HepG2 (cell line): ENCODE measurements around the gene SOX8. TPM values are rescaled to one million over a fixed set of nuclear protein-coding genes. Genes with fewer than 3 reads are reported as not detected.

Experiments used
- ATAC-seq: fragments of 200-7000 bp; cut with Tn5 transposase; 3 replicates; pipeline ENCODE4 v1.9.1; 2020; ENCODE audit warnings: mild to moderate bottlenecking, moderate library complexity
- BruUV-seq: library from RNA; stranded (reverse); fragments of 400-500 nt; replicated peaks from 2 replicates; lab custom pipeline; 2021; lab: Mats Ljungman, UMichigan
- CTCF ChIA-PET: fragments of 300-600 bp; formaldehyde crosslinking; extraction: SDS; loops from one replicate; lab custom pipeline; 2021; ENCODE audit warnings: low total read pairs, inconsistent platforms, low intra/inter-chr PET ratio; lab: Yijun Ruan, JAX
- POLR2A ChIA-PET: fragments of 350-600 bp; sonication (Branson Sonifier 250); formaldehyde crosslinking; loops from one replicate; lab custom pipeline; 2020; ENCODE audit warnings: antibody characterized with exemption, inconsistent platforms; lab: Yijun Ruan, JAX
- DNase-seq: peaks from one replicate; pipeline ENCODE4 v3.0.0-alpha.2; 2015; ENCODE audit warnings: low spot score
- FAIRE-seq: peaks from 3 replicates; lab custom pipeline; 2011; peaks lifted over from hg19 to GRCh38; lab: Jason Lieb, UNC
- H2AFZ ChIP-seq: one replicate; pipeline ENCODE4 v1.6.1; 2011; ENCODE audit warnings: low read length, inconsistent platforms
- H3K27ac ChIP-seq: fragments of 300-600 bp; 3 replicates; pipeline ENCODE4 v1.8.0; 2011; ENCODE audit warnings: mixed run types, mild to moderate bottlenecking, mixed read lengths, low read length, inconsistent platforms; ENCODE audit not compliant: insufficient read depth; ENCODE audit errors: extremely low read length
- H3K27me3 ChIP-seq, 2 experiments: fragments of 200-600 bp in 1 of 2; 2 replicates in 1 of 2; 3 replicates in 1 of 2; pipeline versions ENCODE4 v1.6.0 to v1.8.0; 2011; ENCODE audit warnings: low read length in 2 of 2, mild to moderate bottlenecking in 2 of 2, moderate library complexity in 2 of 2, inconsistent platforms in 1 of 2; ENCODE audit not compliant: insufficient read depth in 2 of 2, control insufficient read depth in 1 of 2
- H3K36me3 ChIP-seq, 2 experiments: fragments of 200-600 bp in 1 of 2; replicated peaks in 1 of 2; 2 replicates in 1 of 2; 3 replicates in 1 of 2; pipeline versions ENCODE4 v1.5.1 to v1.8.0; 2011; ENCODE audit warnings: low read length in 2 of 2, inconsistent platforms in 1 of 2; ENCODE audit not compliant: insufficient read depth in 2 of 2, control insufficient read depth in 1 of 2
- H3K4me1 ChIP-seq: 2 replicates; pipeline ENCODE4 v1.5.1; 2012; ENCODE audit warnings: low read length, inconsistent platforms; ENCODE audit not compliant: insufficient read depth
- H3K4me2 ChIP-seq: 2 replicates; pipeline ENCODE4 v1.6.0; 2011; ENCODE audit warnings: low read depth, low read length, inconsistent platforms
- H3K4me3 ChIP-seq, 3 experiments: fragments of 200-600 bp in 1 of 3; sonication (generic), shearing (Covaris generic) in 1 of 3; replicated peaks in 1 of 3; 2 replicates each; pipeline ENCODE4 v1.5.1; 2011 to 2016; ENCODE audit warnings: low read length in 3 of 3, inconsistent platforms in 2 of 3, low read depth in 2 of 3, mild to moderate bottlenecking in 2 of 3, control low read depth in 1 of 3, mixed read lengths in 1 of 3; ENCODE audit not compliant: insufficient read depth in 1 of 3
- H3K79me2 ChIP-seq: one replicate; pipeline ENCODE4 v1.6.1; 2011; ENCODE audit warnings: low read length, inconsistent platforms; ENCODE audit not compliant: insufficient read depth
- H3K9ac ChIP-seq: 2 replicates; pipeline ENCODE4 v1.6.0; 2011; ENCODE audit warnings: mild to moderate bottlenecking, low read depth, low read length, inconsistent platforms; ENCODE audit not compliant: insufficient read depth
- H3K9me3 ChIP-seq: 2 replicates; pipeline ENCODE4 v1.5.1; 2012; ENCODE audit warnings: mild to moderate bottlenecking, low read length
- H4K20me1 ChIP-seq: 2 replicates; pipeline ENCODE4 v1.6.0; 2011; ENCODE audit warnings: inconsistent platforms, mild to moderate bottlenecking, low read length, moderate library complexity; ENCODE audit not compliant: insufficient read depth
- CBX5 ChIP-seq: sonication (generic); formaldehyde crosslinking; IDR thresholded peaks from 2 replicates; pipeline ENCODE4 v1.4.0; 2020; ENCODE audit warnings: missing genetic modification reagents, borderline replicate concordance
- EED ChIP-seq: sonication (generic); formaldehyde crosslinking; IDR thresholded peaks from 2 replicates; pipeline ENCODE4 v1.5.0; 2020; ENCODE audit warnings: mild to moderate bottlenecking, missing genetic modification reagents
- FOSL2 ChIP-seq: sonication (generic); formaldehyde crosslinking; IDR thresholded peaks from 2 replicates; pipeline ENCODE4 v1.4.0; 2020; ENCODE audit warnings: missing genetic modification reagents
- ZNF687 ChIP-seq: sonication (generic); formaldehyde crosslinking; IDR thresholded peaks from 2 replicates; pipeline ENCODE4 v1.5.1; 2020; ENCODE audit warnings: mild to moderate bottlenecking, missing genetic modification reagents, moderate library complexity
- WGBS: methylation state at CpG from one replicate; pipeline ENCODE4 v1.1.6; 2017; ENCODE audit warnings: low lambda C conversion rate; 5-methylcytosine and 5-hydroxymethylcytosine counted together
- in situ Hi-C: cut with HindIII; loops from 2 replicates; pipeline ENCODE4 v1.10.0; 2017; ENCODE audit warnings: low pct_unique_long_range_greater_than_20kb; ENCODE audit not compliant: extremely low pct_ligation_motif_present
- intact Hi-C: fragments of 100-400 bp; cut with micrococcal nuclease; formaldehyde crosslinking; loops from one replicate; pipeline ENCODE4 v1.10.0; 2022; ENCODE audit not compliant: unreplicated experiment
- polyA plus RNA-seq, 8 experiments: library from polyadenylated mRNA; depleted of rRNA in 3 of 8; stranded (reverse) in 7 of 8; unstranded in 1 of 8; fragments of >200 nt; fragmentation: Illumina TruSeq in 4 of 8; extraction: Trizol in 4 of 8; gene quantifications; 2 replicates each; pipeline versions ENCODE4 v1.2.1 to v1.2.3, GENCODE V29; 2011 to 2016; ENCODE audit warnings: low read depth in 4 of 8, missing spikeins in 1 of 8, mixed read lengths in 1 of 8; ENCODE audit not compliant: insufficient read depth in 1 of 8
- total RNA-seq, 5 experiments: library from RNA; depleted of rRNA; stranded (reverse); fragments of >200 nt; fragmentation: Illumina TruSeq; extraction: Trizol; gene quantifications; 2 replicates each; pipeline ENCODE4 v1.2.3, GENCODE V29; 2016; ENCODE audit warnings: low read depth in 1 of 5

Gene SOX8
- total and polyA plus RNA-seq, 2 of the 13 experiments (the other 11 are each of a cell fraction or from before 2014, with no cell fraction given) = 0.20 to 0.28 TPM

GRCh38 chr16:974611-975261 is 6.8 kb upstream of the SOX8 start:
- Histone ChIP-seq H3K27ac (no peak overlapping the region), H3K4me3 (no peak overlapping the region), H3K27me3 (peaks cover 16 to 61% of the 10 kb centered on the region in 2 experiments), H3K36me3 (no peaks in the 10 kb centered on the region), H3K4me2 (no peak overlapping the region), H3K79me2 (no peaks in the 10 kb centered on the region), H4K20me1 (no peaks in the 10 kb centered on the region; the same call in 1 of the 2 replicates)
- no TSS peak for BruUV-seq
- FAIRE-seq (no peak), ATAC-seq (no peak)
- CTCF ChIA-PET = no interaction called here
- TF ChIP-seq CBX5 (no peak), FOSL2 (CRISPR knock-in tag) (peak; percentile 47), EED (CRISPR knock-in tag) (0 out of 2 replicates have a peak, but pooled peaks have one; percentile 18), ZNF687 (peak; percentile 7; the same call in 1 of the 2 replicates)
- TF ChIP-seq, all 625 proteins: peak for 3
- in situ Hi-C loops = no loop called here
- no peak for DNase-seq
- WGBS = 41% methylated on average over 7 of the region's 26 CpGs
- no peak overlapping the region for H3K9ac ChIP-seq
- intact Hi-C loops = loop anchor here (5.0 kb wide), 1 partner anchor 87 kb away; no protein-coding TSS in a partner anchor
- no peak overlapping the region for H2AFZ ChIP-seq
- no peaks in the 10 kb centered on the region for H3K9me3 ChIP-seq
- POLR2A ChIA-PET = no interaction called here
- peaks cover 66% of the 10 kb centered on the region for H3K4me1 ChIP-seq
